Memory B cell (primary cell): ENCODE results near the gene GJC2.

ENCODE experiments used
- ATAC-seq: fragments of 150-1000 bp; cut with Tn5 transposase; 2 replicates; pipeline ENCODE4 v1.10.0; 2021; ENCODE audit warnings: low read depth, mild to moderate bottlenecking, moderate library complexity
- DNase-seq, 2 donors: peaks; one replicate each; pipeline ENCODE4 v3.0.0; 2022; ENCODE audit warnings: low spot score in 2 of 2
- H3K27ac Mint-ChIP-seq: one replicate; pipeline ENCODE4 v1.8.0; 2022; ENCODE audit warnings: mild to moderate bottlenecking, moderate library complexity, mixed read lengths
- H3K27me3 Mint-ChIP-seq: one replicate; pipeline ENCODE4 v1.8.0; 2022; ENCODE audit warnings: mixed read lengths
- H3K36me3 Mint-ChIP-seq: one replicate; pipeline ENCODE4 v1.8.0; 2022; ENCODE audit warnings: mild to moderate bottlenecking, mixed read lengths
- H3K4me1 Mint-ChIP-seq: one replicate; pipeline ENCODE4 v1.8.0; 2022; ENCODE audit warnings: mixed read lengths
- H3K4me3 Mint-ChIP-seq: one replicate; pipeline ENCODE4 v1.8.0; 2022; ENCODE audit warnings: mild to moderate bottlenecking, moderate library complexity, mixed read lengths
- H3K9me3 Mint-ChIP-seq: one replicate; pipeline ENCODE4 v1.8.0; 2022; ENCODE audit warnings: mixed read lengths

GJC2 gene

DNA sequence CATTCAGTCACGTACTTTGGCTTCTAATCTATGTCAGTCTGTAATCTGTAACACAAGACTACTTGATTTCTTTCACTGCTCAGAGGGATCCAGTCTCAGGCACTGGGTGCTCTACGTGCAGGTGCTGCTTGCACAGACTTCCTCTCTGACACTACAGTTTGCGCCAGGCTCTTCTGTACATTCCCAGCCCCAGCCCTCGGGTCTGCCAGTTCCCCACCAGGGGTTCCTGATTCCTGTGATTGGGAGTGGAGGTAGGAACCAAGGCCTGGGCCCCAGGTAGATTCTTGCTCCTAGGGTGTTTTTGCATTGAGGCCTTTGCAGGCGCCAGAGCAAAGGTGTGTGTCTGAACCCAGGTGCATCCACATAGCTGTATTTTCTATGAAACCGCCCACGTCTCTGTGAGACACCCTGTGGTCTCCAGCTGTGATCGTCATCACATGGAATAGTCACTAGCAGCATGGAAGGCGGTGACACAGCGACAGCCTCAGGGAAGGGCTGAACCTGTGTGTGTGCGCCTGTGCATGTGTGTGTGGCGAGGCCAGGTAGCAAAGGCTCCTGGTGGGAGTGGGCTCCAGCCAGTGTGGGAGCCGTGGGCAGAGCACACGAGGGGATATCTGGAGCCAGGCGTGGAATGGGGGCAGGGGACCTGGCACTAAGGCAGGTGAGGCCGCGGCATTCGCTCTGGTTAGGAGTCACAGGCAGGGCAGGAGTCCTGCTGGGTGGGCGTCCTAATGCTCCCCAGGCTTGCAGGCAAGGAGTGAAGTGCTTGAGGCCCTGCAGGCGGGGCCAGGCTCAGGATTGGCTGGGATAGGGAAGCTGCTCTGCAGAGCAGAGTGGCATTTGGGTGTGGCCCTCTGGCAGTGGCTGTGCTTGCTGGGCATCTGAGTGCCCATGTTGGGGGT lies 5.2 kb downstream of the GJC2 start:
- peaks cover 4% of the 10 kb centered on the region for H3K4me1 Mint-ChIP-seq
- no peak for ATAC-seq
- H3K36me3 Mint-ChIP-seq: no peaks in the 10 kb centered on the region
- no peak for DNase-seq
- peaks cover 3% of the 10 kb centered on the region for H3K27me3 Mint-ChIP-seq
- H3K9me3 Mint-ChIP-seq: no peaks in the 10 kb centered on the region
- no peak overlapping the region for H3K27ac Mint-ChIP-seq
- no peak overlapping the region for H3K4me3 Mint-ChIP-seq

DNA sequence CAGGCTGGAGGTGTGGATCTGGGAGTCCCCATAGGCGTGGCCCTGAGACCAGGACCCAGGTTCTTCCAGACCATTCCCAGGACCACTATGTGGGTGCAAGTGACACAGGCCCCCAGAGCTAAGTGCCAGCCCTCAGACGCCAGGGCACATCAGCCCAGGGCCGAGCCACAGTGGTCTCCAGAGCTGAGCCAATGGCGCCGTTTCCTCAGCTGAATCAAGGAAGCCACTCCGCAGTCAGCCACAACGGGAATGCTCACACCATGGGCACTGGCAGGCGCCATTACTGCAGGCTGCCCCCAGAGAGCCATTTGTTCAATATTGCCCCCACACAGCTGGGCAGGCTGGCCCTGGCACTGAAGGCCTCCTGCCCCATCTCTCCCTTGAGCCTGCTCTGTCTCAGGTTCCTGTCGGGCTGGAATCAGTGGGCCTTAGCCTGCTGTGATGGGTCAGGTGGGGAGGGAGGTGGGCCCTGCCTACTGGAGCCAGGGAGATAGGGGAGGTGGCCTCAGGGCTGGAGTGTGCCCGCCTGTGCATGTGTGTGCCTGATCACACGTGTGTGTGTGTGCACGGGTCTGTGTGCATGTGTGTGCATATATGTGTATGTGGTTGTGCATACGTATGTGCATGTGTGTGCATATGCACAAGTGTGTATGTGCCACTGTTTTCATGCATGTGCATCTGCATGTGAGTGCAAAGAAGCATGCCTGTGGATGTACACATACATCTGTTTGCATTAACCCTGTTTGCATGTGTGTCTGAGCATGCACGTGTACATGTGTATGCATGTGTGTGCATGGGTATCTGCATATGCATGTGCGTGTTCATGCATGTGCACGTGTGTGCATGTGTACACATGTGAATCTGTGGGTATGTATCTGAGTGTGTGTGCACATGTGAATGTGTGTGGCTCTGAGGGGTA lies 6.1 kb downstream of the GJC2 start:
- no peaks in the 10 kb centered on the region for H3K9me3 Mint-ChIP-seq
- ATAC-seq (no peak), DNase-seq (no peak)
- H3K4me3 Mint-ChIP-seq: no peak overlapping the region
- H3K27ac Mint-ChIP-seq: no peak overlapping the region
- peaks cover 3% of the 10 kb centered on the region for H3K27me3 Mint-ChIP-seq
- H3K36me3 Mint-ChIP-seq: no peaks in the 10 kb centered on the region
- peaks cover 4% of the 10 kb centered on the region for H3K4me1 Mint-ChIP-seq

DNA sequence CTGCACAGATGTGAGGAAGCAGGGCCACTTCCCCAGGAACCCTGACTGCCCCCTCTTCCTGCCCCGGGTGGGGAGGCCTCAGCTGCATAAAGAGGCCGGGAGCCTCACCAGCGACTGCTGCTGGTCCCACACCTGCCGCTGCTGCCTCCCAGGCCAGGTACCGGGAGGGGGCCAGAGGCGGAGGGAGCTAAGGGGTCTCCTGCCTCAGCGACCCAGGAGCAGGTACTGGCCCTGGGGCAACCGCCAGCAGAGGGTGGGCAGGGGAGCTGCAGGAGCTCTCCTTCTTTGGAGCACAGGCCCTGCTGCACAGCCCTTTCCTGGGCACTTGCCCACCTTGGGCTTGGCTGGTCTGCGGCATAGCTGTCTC lies 6.8 kb downstream of the GJC2 start:
- DNase-seq (no peak), ATAC-seq (no peak)
- H3K4me3 Mint-ChIP-seq: no peak overlapping the region
- H3K27me3 Mint-ChIP-seq: peaks cover 3% of the 10 kb centered on the region
- H3K27ac Mint-ChIP-seq: no peak overlapping the region
- H3K9me3 Mint-ChIP-seq: no peaks in the 10 kb centered on the region
- H3K36me3 Mint-ChIP-seq: no peaks in the 10 kb centered on the region
- H3K4me1 Mint-ChIP-seq: no peaks in the 10 kb centered on the region

DNA sequence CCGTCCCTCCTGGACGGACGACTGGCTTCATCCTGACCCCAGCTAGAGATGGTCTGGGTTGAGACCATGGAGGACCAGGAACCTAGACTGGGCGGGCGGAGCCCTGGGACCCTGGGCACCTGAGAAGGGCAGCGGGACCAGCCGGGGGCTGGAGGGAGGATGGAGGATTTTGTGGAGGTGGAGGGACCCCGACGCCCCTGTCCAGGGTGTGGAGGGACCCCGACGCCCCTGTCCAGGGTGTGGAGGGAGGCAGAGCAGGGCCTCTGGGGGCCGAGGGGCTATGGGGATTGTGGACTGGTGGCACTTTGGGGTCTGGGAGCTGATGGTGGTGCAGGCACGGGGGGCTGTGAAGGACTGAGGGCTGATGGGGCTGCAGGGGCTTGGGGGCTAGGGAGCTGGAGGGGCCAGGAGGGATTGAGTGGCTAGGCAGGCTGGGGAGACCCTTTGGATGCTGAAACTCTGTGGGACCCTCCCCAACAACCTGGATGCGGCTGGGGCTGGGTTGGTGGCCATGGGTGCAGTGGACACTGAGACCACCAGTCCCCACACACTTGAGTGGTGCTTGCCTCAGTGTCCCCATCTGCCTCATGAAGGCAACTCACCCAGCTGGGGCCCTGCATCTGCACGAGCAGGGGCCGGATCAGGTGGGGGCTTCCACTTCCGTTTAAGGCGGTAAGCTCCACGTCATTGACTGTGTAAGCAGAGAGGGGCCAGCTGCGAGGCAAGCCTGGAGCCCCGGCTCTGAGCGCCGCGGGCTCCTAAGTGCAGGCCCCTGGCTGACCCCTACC lies 7.4 kb downstream of the GJC2 start:
- Mint-ChIP-seq H3K4me3 (no peak overlapping the region), H3K4me1 (no peaks in the 10 kb centered on the region), H3K27me3 (peaks cover 3% of the 10 kb centered on the region), H3K36me3 (no peaks in the 10 kb centered on the region), H3K27ac (no peak overlapping the region), H3K9me3 (no peaks in the 10 kb centered on the region)
- DNase-seq: no peak
- ATAC-seq: peak; percentile 60

DNA sequence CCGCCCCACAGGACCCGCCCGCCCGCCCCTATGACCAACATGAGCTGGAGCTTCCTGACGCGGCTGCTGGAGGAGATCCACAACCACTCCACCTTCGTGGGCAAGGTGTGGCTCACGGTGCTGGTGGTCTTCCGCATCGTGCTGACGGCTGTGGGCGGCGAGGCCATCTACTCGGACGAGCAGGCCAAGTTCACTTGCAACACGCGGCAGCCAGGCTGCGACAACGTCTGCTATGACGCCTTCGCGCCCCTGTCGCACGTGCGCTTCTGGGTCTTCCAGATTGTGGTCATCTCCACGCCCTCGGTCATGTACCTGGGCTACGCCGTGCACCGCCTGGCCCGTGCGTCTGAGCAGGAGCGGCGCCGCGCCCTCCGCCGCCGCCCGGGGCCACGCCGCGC lies 8.0 kb downstream of the GJC2 start:
- Mint-ChIP-seq H3K4me1 (no peaks in the 10 kb centered on the region), H3K4me3 (no peak overlapping the region), H3K9me3 (no peaks in the 10 kb centered on the region), H3K36me3 (no peaks in the 10 kb centered on the region), H3K27ac (no peak overlapping the region), H3K27me3 (peaks cover 3% of the 10 kb centered on the region)
- DNase-seq (no peak), ATAC-seq (no peak)

DNA sequence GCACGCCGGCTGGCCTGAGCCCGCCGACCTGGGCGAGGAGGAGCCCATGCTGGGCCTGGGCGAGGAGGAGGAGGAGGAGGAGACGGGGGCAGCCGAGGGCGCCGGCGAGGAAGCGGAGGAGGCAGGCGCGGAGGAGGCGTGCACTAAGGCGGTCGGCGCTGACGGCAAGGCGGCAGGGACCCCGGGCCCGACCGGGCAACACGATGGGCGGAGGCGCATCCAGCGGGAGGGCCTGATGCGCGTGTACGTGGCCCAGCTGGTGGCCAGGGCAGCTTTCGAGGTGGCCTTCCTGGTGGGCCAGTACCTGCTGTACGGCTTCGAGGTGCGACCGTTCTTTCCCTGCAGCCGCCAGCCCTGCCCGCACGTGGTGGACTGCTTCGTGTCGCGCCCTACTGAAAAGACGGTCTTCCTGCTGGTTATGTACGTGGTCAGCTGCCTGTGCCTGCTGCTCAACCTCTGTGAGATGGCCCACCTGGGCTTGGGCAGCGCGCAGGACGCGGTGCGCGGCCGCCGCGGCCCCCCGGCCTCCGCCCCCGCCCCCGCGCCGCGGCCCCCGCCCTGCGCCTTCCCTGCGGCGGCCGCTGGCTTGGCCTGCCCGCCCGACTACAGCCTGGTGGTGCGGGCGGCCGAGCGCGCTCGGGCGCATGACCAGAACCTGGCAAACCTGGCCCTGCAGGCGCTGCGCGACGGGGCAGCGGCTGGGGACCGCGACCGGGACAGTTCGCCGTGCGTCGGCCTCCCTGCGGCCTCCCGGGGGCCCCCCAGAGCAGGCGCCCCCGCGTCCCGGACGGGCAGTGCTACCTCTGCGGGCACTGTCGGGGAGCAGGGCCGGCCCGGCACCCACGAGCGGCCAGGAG lies 8.6 kb downstream of the GJC2 start:
- Mint-ChIP-seq H3K27me3 (peaks cover 3% of the 10 kb centered on the region), H3K4me1 (no peaks in the 10 kb centered on the region), H3K4me3 (no peak overlapping the region), H3K9me3 (no peaks in the 10 kb centered on the region), H3K27ac (no peak overlapping the region), H3K36me3 (no peaks in the 10 kb centered on the region)
- no peak for DNase-seq
- no peak for ATAC-seq

DNA sequence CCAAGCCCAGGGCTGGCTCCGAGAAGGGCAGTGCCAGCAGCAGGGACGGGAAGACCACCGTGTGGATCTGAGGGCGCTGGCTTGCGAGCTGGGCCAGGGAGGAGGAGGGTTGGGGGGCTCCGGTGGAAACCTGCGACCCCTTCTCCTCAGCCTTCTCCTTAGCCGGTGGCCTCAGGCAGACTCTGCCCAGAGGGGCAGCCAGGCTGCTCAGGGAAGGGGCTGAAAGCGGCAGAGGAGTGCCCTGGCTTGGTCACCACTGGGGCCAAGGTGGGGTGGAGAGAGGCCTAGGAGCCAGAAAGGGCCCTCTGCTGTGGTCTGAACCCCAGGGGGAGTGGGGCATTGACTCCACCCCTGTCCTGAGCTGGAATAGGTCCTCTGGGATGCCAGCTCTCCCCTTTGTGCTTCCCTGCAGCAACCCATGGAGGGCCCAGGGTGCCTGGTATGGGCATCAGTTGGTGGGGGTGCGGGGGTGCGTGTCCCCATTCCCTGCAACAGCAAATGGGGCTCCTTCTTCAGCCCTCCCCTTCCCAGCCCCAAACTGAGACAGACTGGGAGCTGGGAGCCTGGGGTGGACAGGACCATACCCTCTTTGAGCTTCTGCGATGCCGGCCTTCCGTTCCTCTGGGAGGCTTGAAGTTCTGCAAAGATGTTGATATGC lies 9.4 kb downstream of the GJC2 start:
- Mint-ChIP-seq H3K27me3 (peaks cover 3% of the 10 kb centered on the region), H3K4me3 (no peak overlapping the region), H3K4me1 (peaks cover 1% of the 10 kb centered on the region), H3K27ac (no peak overlapping the region), H3K36me3 (no peaks in the 10 kb centered on the region), H3K9me3 (no peaks in the 10 kb centered on the region)
- DNase-seq: no peak
- ATAC-seq: no peak

DNA sequence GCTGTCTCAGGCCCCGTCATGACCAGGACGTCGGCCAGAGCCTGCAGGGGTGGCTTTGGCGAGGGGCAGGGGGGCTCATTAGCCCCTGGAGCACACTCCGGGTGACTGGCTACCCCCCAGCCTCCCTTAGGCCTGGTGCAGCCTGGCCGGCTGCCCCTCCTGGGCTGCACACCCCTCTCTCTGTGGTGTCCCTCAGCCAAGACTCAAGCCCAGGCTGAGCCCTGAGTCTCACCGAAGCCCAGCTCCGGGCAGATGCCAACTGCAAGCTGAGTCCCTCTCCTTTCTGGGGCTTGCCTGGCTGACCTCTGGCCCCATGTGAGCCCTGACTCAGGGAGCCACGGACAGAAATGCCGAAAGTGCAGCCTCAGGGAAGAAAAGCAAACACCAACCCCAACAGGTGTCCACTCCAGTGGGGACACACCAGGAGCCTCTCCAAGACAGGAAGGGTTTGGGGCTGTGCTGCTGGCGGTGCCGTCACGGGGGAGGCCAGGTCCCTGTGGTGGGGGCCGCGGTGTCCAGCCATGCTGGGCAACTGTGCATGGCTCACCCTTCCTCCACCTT lies 10.6 kb downstream of the GJC2 start:
- Mint-ChIP-seq H3K4me3 (no peak overlapping the region), H3K4me1 (peaks cover 10% of the 10 kb centered on the region), H3K36me3 (no peaks in the 10 kb centered on the region), H3K9me3 (no peaks in the 10 kb centered on the region), H3K27ac (no peak overlapping the region), H3K27me3 (peaks cover 3% of the 10 kb centered on the region)
- ATAC-seq: no peak
- DNase-seq: no peak

DNA sequence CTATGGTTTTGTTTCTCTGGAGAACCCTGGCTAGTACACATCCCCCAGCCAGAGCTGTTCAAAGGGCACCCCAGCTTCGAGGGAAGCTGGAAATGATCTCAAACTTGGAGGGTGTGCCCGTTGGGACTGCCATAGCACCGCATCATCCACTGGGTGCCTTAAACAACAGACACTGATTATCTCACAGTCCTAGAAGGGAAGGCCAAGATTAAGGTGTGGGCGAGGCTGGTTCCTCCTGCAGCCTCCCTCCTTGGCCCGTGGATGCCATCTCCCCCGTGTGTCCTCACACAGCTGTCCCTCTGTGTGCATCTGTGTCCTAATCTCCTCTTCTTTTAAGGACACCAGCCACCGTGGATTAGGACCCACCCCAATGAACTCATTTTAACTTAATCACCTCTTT lies 11.6 kb downstream of the GJC2 start:
- ATAC-seq: no peak
- Mint-ChIP-seq H3K4me3 (no peak overlapping the region), H3K4me1 (peaks cover 10% of the 10 kb centered on the region), H3K9me3 (no peaks in the 10 kb centered on the region), H3K36me3 (no peaks in the 10 kb centered on the region), H3K27me3 (peaks cover 1% of the 10 kb centered on the region), H3K27ac (no peak overlapping the region)
- DNase-seq: no peak

DNA sequence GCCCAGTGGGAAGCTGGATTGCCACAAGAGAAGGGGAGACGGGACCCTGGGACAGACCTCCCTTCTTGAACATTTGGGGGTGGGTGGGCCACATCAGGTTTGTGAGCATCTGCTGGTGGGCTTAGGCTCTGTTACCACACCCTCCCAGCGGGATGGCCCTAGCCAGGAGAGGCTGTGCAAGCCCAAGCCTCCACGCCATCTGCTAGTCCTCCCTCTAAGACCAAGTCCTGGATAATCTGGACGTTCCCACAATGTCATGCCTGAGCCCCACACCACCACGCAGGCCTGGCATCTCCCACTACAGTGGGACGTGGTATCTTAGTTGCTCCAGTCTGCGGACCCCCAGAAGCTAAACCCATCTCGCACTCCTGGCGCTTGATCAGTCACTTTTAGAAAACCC lies 12.1 kb downstream of the GJC2 start:
- Mint-ChIP-seq H3K27ac (no peak overlapping the region), H3K4me3 (no peak overlapping the region), H3K27me3 (peaks cover under 1% of the 10 kb centered on the region), H3K9me3 (no peaks in the 10 kb centered on the region), H3K36me3 (no peaks in the 10 kb centered on the region), H3K4me1 (peaks cover 14% of the 10 kb centered on the region)
- DNase-seq (no peak), ATAC-seq (no peak)

DNA sequence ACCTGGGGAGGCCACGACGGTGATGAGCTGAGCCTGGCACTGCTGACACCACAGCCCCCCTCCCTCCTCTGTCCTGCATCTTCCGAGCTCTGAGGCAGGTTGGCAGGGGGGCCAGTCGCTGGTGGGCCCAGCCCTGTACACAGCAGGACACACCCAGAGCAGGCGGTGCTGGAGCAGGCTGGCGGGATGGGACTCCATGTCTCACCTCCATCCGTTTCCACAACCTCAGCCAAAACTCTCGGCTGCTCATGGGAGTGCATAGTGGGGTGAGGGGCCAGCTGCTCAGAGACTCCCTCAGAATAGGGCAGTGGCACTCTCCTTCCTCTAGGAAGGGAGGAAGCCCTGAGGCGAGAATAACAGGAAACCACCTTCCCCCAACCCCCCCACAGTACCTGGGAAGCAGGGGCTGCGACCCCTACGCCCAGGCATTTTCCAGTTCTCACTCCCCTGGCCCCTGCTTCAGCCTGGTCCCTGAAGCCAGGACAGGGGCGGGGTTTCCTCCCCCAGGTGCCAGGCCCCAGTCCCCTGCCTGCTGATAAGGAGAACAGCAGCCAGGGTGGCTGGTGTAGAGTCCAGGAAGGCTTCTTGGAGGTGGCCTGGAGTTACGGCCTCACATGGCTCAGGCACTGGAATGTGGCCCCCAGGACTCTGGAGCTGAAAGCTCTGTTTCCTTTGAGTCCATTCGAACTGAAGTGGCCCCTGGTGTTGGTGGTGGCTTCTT lies 12.7 kb downstream of the GJC2 start:
- H3K4me3 Mint-ChIP-seq: no peak overlapping the region
- no peaks in the 10 kb centered on the region for H3K9me3 Mint-ChIP-seq
- no peaks in the 10 kb centered on the region for H3K36me3 Mint-ChIP-seq
- peaks cover 15% of the 10 kb centered on the region for H3K4me1 Mint-ChIP-seq
- DNase-seq (no peak), ATAC-seq (no peak)
- H3K27me3 Mint-ChIP-seq: no peaks in the 10 kb centered on the region
- H3K27ac Mint-ChIP-seq: no peak overlapping the region

DNA sequence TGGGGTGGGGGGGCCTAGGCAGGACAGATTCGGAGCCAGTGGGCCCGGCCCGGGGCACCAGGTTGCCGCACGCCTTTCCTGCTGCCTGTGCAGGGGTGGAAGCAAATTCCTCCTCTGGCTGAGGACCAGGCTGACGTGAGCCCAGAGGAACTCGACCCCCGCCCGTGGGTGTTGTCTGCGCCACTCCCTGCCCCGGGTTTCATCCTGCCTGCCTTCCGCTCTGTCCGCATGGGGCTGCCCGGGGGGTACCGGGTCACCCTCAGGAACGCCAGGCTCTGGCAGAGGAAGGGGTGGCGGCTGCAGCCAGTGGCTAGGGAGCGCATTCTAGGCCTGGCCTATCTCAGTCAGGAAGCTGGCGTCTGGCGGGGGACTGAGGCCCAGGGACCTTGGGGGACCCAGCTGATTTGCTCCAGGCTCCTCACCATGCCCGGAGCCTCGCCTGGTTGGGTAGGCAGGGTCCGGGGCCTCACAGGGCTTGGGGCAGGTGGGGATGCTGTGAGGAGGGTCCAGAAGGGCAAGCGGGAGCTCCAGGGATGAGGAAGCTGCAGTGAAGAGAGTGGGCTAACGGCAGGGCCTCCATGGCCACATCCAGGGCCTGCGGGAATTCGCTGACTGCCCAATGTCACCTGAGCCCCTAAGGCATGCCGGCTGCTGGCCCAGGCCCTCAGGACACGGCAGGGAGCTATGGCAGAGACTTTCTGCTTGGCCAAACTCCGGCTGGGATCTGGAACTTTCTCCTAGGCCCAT lies 13.4 kb downstream of the GJC2 start:
- no peak overlapping the region for H3K27ac Mint-ChIP-seq
- DNase-seq: no peak
- no peaks in the 10 kb centered on the region for H3K27me3 Mint-ChIP-seq
- H3K4me3 Mint-ChIP-seq: no peak overlapping the region
- H3K9me3 Mint-ChIP-seq: no peaks in the 10 kb centered on the region
- H3K36me3 Mint-ChIP-seq: peaks cover 3% of the 10 kb centered on the region
- H3K4me1 Mint-ChIP-seq: peaks cover 19% of the 10 kb centered on the region
- no peak for ATAC-seq
